Left ventricle myocardium inferior (tissue), 1 donor: Measurements from ENCODE around the gene MYL5. TPM values are rescaled to one million over a fixed set of nuclear protein-coding genes. Genes with fewer than 3 reads are reported as not detected.
"Not testable (repeated sequence)": the region's sequence is repeated elsewhere in the genome, so short reads cannot be mapped to it uniquely, and the experiment has no call there.

Experiments
- DNase-seq: peaks from one replicate; pipeline ENCODE4 v3.0.0-alpha.2; 2020
- H3K27ac ChIP-seq: fragments of 200-600 bp; replicated peaks from 2 replicates; pipeline ENCODE4 v1.8.0; 2021
- H3K27me3 ChIP-seq: fragments of 200-600 bp; 2 replicates; pipeline ENCODE4 v1.8.0; 2021; ENCODE audit warnings: low read depth
- H3K36me3 ChIP-seq: fragments of 200-600 bp; 2 replicates; pipeline ENCODE4 v1.8.0; 2021
- H3K4me1 ChIP-seq: fragments of 200-600 bp; 2 replicates; pipeline ENCODE4 v1.8.0; 2021
- H3K4me3 ChIP-seq: fragments of 200-600 bp; 2 replicates; pipeline ENCODE4 v1.8.0; 2021; ENCODE audit warnings: mild to moderate bottlenecking, moderate library complexity
- H3K9me3 ChIP-seq: fragments of 200-600 bp; replicated peaks from 2 replicates; pipeline ENCODE4 v1.8.0; 2021
- intact Hi-C: fragments of 100-400 bp; cut with micrococcal nuclease; formaldehyde crosslinking; loops from one replicate; pipeline ENCODE4 v1.11.0; 2022
- total RNA-seq: library from RNA; stranded (reverse); fragmentation: NEBNext Ultra II Directional; extraction: Animal tissue kit (Norgen Biotek cat#: 25700); gene quantifications from one replicate; pipeline ENCODE4 v1.2.1, GENCODE V29; 2021
- TF ChIP-seq, protein P1 (sequence below): fragments of 200-600 bp; IDR thresholded peaks from 2 replicates; pipeline ENCODE4 v1.8.0; 2021; ENCODE audit warnings: antibody characterized with exemption, mild to moderate bottlenecking, borderline replicate concordance
- donor health status: DM: no; HTN: yes; CAD: no; lungs with severe emphysema.

The MYL5 gene
- total RNA-seq, 1 donor from 2014 or later: 4.5 TPM

DNA sequence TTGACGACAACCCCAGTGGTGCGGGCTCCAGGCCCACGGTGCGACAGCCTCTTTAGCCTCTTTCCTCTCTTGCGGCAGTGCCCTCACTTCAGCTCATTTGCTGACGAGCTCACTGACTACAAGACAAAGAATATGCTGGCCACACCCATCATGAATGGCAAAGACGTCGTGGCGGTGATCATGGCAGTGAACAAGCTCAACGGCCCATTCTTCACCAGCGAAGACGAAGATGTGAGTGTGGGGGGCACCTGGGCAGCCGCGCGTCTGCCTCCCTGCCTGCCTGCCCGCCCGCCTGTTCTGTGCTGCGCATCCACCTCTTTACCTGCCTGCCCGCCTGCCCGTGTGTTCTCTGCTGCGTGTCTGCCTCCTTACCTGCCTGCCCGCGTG, 39.8 kb upstream of the MYL5 start:
- Histone ChIP-seq H3K27ac (no peak overlapping the region), H3K36me3 (no peaks in the 10 kb centered on the region), H3K27me3 (peaks cover 63% of the 10 kb centered on the region), H3K9me3 (peaks cover 12% of the 10 kb centered on the region), H3K4me3 (no peak overlapping the region), H3K4me1 (no peaks in the 10 kb centered on the region)
- TF ChIP-seq, protein P1, sequence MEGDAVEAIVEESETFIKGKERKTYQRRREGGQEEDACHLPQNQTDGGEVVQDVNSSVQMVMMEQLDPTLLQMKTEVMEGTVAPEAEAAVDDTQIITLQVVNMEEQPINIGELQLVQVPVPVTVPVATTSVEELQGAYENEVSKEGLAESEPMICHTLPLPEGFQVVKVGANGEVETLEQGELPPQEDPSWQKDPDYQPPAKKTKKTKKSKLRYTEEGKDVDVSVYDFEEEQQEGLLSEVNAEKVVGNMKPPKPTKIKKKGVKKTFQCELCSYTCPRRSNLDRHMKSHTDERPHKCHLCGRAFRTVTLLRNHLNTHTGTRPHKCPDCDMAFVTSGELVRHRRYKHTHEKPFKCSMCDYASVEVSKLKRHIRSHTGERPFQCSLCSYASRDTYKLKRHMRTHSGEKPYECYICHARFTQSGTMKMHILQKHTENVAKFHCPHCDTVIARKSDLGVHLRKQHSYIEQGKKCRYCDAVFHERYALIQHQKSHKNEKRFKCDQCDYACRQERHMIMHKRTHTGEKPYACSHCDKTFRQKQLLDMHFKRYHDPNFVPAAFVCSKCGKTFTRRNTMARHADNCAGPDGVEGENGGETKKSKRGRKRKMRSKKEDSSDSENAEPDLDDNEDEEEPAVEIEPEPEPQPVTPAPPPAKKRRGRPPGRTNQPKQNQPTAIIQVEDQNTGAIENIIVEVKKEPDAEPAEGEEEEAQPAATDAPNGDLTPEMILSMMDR: no peak
- no peak for DNase-seq
- intact Hi-C loops: no loop called here

DNA sequence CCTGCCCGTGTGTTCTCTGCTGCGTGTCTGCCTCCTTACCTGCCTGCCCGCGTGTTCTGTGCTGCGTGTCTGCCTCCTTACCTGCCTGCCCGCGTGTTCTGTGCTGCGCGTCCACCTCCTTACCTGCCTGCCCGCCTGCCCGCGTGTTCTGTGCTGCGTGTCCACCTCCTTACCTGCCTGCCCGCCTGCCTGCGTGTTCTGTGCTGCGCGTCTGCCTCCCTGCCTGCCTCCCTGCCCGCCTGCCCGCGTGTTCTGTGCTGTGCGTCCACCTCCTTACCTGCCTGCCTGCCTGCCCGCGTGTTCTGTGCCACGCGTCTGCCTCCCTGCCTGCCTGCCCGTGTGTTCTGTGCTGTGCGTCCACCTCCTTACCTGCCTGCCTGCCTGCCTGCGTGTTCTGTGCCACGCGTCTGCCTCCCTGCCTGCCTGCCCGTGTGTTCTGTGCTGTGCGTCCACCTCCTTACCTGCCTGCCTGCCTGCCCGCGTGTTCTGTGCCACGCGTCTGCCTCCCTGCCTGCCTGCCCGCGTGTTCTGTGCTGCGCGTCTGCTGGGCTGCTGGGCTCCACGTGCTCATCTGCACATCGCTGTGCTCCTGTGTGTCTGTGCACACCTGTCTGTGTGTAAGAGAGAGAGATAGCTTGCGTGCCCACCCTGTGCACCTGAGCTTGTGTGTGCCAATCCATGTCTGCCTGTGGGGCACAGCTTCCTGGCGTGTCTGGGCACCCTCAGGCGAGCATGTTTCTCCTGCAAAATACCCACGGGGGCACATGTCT, 39.1 kb upstream of the MYL5 start:
- H3K4me1 ChIP-seq, DNase-seq, H3K4me3 ChIP-seq, intact Hi-C loops, H3K36me3 ChIP-seq, H3K27ac ChIP-seq: not testable (repeated sequence)
- H3K9me3 ChIP-seq: peaks cover 12% of the 10 kb centered on the region
- peaks cover 63% of the 10 kb centered on the region for H3K27me3 ChIP-seq

DNA sequence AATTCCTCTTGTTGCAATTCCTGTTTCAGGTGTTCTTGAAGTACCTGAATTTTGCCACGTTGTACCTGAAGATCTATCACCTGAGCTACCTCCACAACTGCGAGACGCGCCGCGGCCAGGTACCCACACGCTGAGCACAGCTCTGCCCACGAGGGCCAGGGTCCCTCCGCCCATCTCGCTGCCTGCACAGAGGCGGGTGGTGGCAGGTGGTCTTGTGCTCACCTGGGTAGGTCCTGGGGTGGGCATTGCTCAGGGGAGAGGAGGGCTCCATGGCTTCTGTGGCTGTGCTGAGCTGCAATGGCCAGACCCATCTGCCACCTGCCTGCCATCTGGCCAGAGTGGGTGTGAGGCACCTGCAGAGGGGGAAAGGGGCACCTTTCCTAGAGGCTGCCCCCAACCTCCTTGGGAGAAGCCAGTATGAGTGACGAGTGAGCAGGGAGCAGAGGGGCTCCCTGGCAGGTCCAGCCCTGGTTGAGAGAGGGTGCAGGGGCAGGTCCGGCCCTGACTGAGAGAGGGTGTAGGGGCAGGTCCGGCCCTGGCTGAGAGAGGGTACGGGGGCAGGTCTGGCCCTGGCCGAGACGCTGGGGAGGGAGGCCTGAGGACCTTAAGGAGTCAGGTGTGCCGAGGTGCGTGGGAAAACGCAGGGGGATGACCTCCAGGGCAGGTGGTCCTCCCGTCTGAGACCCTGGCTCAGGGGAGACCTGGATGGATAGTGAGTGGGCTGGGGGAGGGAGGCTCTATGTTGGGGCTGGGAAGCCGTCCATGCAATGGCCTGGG, 38.3 kb upstream of the MYL5 start:
- Histone ChIP-seq H3K4me1 (no peaks in the 10 kb centered on the region), H3K9me3 (peaks cover 12% of the 10 kb centered on the region), H3K27ac (no peak overlapping the region), H3K4me3 (no peak overlapping the region), H3K36me3 (no peaks in the 10 kb centered on the region), H3K27me3 (peaks cover 67% of the 10 kb centered on the region)
- DNase-seq: no peak
- TF ChIP-seq, protein P1: no peak
- intact Hi-C loops: no loop called here

DNA sequence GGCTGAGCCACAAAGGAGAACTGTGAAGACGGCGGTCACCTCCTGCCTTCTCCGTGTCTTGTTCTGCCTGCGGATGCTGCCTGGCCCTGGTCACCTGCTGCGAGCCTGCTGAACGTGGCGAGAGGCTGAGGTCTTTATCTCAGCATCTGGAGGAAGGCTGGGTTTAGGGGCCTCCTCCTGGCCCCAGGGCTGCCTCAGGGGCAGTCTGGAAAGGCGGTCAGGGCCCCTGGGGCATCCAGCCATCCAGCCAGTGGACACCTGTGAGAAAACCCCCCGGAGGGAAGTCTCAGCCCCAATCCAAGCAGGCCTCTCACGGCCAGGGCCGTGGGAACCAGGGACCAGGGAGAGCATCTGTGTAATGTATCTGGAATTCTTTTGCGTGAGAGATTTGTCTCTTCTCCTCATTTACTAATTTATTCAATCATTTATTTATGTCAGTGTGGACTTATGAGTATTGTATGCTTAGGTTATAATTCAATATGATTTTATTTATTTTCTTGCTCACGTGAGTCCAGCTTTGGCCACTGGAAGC, 37.6 kb upstream of the MYL5 start:
- peaks cover 12% of the 10 kb centered on the region for H3K9me3 ChIP-seq
- no peak overlapping the region for H3K4me3 ChIP-seq
- TF ChIP-seq, protein P1: no peak
- no peak overlapping the region for H3K27ac ChIP-seq
- no peak for DNase-seq
- no peaks in the 10 kb centered on the region for H3K4me1 ChIP-seq
- H3K36me3 ChIP-seq: no peaks in the 10 kb centered on the region
- peaks cover 71% of the 10 kb centered on the region for H3K27me3 ChIP-seq
- intact Hi-C loops: no loop called here

DNA sequence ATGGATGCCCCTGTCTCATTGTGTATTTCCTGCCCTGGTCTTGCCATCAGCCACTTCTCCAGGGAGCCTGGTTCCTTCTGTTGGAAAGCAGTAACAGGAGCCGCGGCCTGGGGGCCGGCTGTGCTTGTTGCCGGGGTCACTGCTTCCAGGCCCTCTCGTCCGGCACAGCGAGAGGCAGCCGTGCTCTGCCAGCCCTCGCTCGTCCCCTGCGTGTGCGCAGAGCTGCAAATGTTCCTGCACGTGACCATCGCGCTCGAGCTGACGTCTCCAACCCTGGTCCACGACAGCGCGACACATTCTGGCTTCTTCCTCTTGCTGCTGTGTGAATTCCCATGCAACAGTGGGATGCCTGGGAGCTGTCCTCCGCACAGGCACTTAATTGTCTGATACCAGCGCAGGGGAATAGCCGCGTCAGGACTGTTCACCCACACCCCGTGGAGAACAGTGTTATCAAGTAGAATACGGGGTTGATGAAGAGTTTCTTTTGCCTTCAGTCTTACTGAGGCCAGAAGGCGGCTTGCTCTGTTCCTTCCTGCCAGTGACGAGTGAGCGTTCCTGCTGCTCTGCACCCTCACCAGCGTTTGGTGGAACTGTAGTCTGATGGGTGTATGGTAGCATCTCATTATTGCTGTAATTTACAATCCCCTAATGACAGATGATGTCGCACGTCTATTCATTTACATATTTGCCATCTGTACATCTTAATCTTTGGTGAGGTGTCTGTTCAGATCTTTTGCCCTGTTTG, 36.6 kb upstream of the MYL5 start:
- peaks cover 4% of the 10 kb centered on the region for H3K9me3 ChIP-seq
- no peak for DNase-seq
- TF ChIP-seq, protein P1: no peak
- H3K4me1 ChIP-seq: no peaks in the 10 kb centered on the region
- no peak overlapping the region for H3K4me3 ChIP-seq
- H3K27me3 ChIP-seq: peaks cover 77% of the 10 kb centered on the region
- intact Hi-C loops: no loop called here
- H3K27ac ChIP-seq: no peak overlapping the region
- H3K36me3 ChIP-seq: no peaks in the 10 kb centered on the region

DNA sequence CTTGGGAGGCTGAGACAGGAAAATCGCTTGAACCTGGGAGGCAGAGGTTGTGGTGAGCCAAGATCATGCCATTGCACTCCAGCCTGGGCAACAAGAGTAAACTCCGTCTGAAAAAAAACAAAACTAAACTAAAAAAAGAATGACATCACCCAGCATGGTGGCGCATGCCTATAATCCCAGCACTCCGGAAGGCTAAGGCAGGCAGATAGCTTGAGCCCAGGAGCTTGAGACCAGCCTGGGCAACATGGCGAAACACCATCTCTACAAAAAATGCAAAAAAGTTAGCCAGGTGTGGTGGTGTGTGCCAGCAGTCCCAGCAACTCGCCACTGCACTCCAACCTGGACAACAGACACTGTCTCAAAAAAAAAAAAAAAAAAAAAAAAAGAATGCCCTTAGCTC, 32.0 kb upstream of the MYL5 start:
- intact Hi-C loops, H3K4me1 ChIP-seq, H3K4me3 ChIP-seq, H3K36me3 ChIP-seq, DNase-seq, H3K27ac ChIP-seq: not testable (repeated sequence)
- Histone ChIP-seq H3K9me3 (peaks cover 11% of the 10 kb centered on the region), H3K27me3 (peaks cover 74% of the 10 kb centered on the region)
